Adrenal gland (tissue), 12 donors: ENCODE data around the gene PAFAH1B2. TPM values are rescaled to one million over a fixed set of nuclear protein-coding genes. Genes with fewer than 3 reads are reported as not detected.
"Not testable (repeated sequence)": the region's sequence is repeated elsewhere in the genome, so short reads cannot be mapped to it uniquely, and the experiment has no call there.

Source experiments
- DNase-seq, 7 donors: peaks; one replicate each; pipeline ENCODE4 v3.0.0-alpha.2; 2019 to 2020
- H3K27ac ChIP-seq, 5 donors: fragments of 200-600 bp; sonication (generic) in 4 of 5; 1 replicate in 3 of 5; 2 replicates in 2 of 5; pipeline versions ENCODE4 v1.5.1 to v1.8.0; 2016 to 2020; ENCODE audit warnings: mild to moderate bottlenecking in 1 of 5
- H3K27me3 ChIP-seq: fragments of 200-600 bp; 2 replicates; pipeline ENCODE4 v1.8.0; 2021
- H3K36me3 ChIP-seq, 2 donors: fragments of 200-600 bp; replicated peaks in 1 of 2; 1 replicate in 1 of 2; 2 replicates in 1 of 2; pipeline versions ENCODE4 v1.5.1 to v1.8.0; 2018 to 2022
- H3K4me1 ChIP-seq, 2 donors: fragments of 200-600 bp; replicated peaks in 1 of 2; 1 replicate in 1 of 2; 2 replicates in 1 of 2; pipeline versions ENCODE4 v1.5.1 to v1.8.0; 2018 to 2021
- H3K4me3 ChIP-seq, 4 donors: fragments of 200-600 bp; sonication (generic) in 3 of 4; one replicate each; pipeline ENCODE4 v1.5.1; 2016 to 2018
- H3K9me3 ChIP-seq, 3 donors: fragments of 200-600 bp; sonication (generic) in 1 of 3; replicated peaks in 1 of 3; 1 replicate in 2 of 3; 2 replicates in 1 of 3; pipeline versions ENCODE4 v1.5.1 to v1.8.0; 2016 to 2021
- CTCF ChIP-seq, 6 experiments: fragments of 450-650 bp in 4 of 6; fragments of 200-600 bp in 2 of 6; sonication (generic) in 1 of 6; IDR thresholded peaks; 1 replicate in 5 of 6; 2 replicates in 1 of 6; pipeline versions ENCODE4 v1.5.1 to v1.8.0; 2016 to 2021; ENCODE audit warnings: antibody characterized with exemption in 6 of 6, mild to moderate bottlenecking in 2 of 6, moderate library complexity in 1 of 6
- POLR2A ChIP-seq, 2 donors: fragments of 450-650 bp; IDR thresholded peaks; one replicate each; pipeline ENCODE4 v1.6.1; 2017; ENCODE audit warnings: antibody characterized with exemption in 2 of 2, mild to moderate bottlenecking in 2 of 2, moderate library complexity in 1 of 2
- WGBS, 4 donors: extraction: QIAGEN DNeasy Blood & Tissue Kit in 2 of 4; methylation state at CpG; one replicate each; pipeline versions ENCODE4 v1.1.5 to v1.1.7; 2013 to 2017; 5-methylcytosine and 5-hydroxymethylcytosine counted together
- intact Hi-C, 2 donors: fragments of 100-400 bp; cut with DNase I; formaldehyde crosslinking; loops; one replicate each; pipeline versions ENCODE4 v1.14.1 to v1.15.0; 2022 to 2023
- polyA plus RNA-seq, 3 donors: library from polyadenylated mRNA; stranded (reverse); fragments of 200-250 nt in 2 of 3; fragments of 350-450 nt in 1 of 3; fragmentation: Illumina TruSeq in 1 of 3; extraction: RNeasy Lipid Tissue Mini Kit (QIAGEN cat#74804) in 1 of 3; gene quantifications; one replicate each; pipeline ENCODE4 v1.2.3, GENCODE V29; 2013 to 2014
- total RNA-seq, 9 donors: library from RNA; depleted of rRNA in 4 of 9; stranded (reverse); fragments of >200 nt in 4 of 9; fragments of 120-200 nt in 1 of 9; fragmentation: NEBNext Ultra II Directional in 1 of 9; extraction: Animal tissue kit (Norgen Biotek cat#: 25700) in 1 of 9; gene quantifications; one replicate each; pipeline versions ENCODE4 v1.1.0 to v1.2.4, GENCODE V29; 2013 to 2023
- donor health status: healthy with polysubstance abuse.
- donor health status: Bipolar disorder and iron deficiency.
- donor health status: DM: yes; HTN: yes; CAD: no.
- donor health status: DM: no; HTN: no; CAD: no.
- donor health status: DM: no; HTN: no; CAD: no.
- donor health status: DM: yes; HTN: yes; CAD: no.

The PAFAH1B2 gene
- total and polyA plus RNA-seq, 12 donors: 19.6 to 144 (median 94.4) TPM

GRCh38 chr11:117204283-117205080, 60.4 kb downstream of the PAFAH1B2 start:
- Histone ChIP-seq H3K9me3 (no peaks in the 10 kb centered on the region), H3K4me3 (no peak overlapping the region), H3K27ac (peak overlapping the region; percentile 57 to 92 (median 79)), H3K4me1 (peaks cover 16 to 22% of the 10 kb centered on the region in 2 donors), H3K27me3 (no peaks in the 10 kb centered on the region), H3K36me3 (peaks cover 0 to 38% of the 10 kb centered on the region in 2 donors)
- DNase-seq: peak in 2 of 7 donors; percentile 44 to 45
- intact Hi-C loops: loop anchor here in 1 of 2 donors (5.0 kb wide), 1 partner anchor 72 kb away; no protein-coding TSS in a partner anchor
- TF ChIP-seq POLR2A (IDR thresholded peaks at IDR 0.05): peak in 1 of 2 donors; percentile 12
- TF ChIP-seq CTCF (IDR thresholded peaks at IDR 0.05): peak in 1 of 6 experiments; percentile 1
- WGBS, 4 donors: 35 to 47% (median 40%) methylated on average over 15 to 17 of the region's 17 CpGs

GRCh38 chr11:117205211-117205818, 61.2 kb downstream of the PAFAH1B2 start:
- Histone ChIP-seq H3K36me3 (peaks cover 0 to 38% of the 10 kb centered on the region in 2 donors), H3K4me3 (no peak overlapping the region), H3K4me1 (peaks cover 16 to 22% of the 10 kb centered on the region in 2 donors), H3K9me3 (no peaks in the 10 kb centered on the region), H3K27ac (peak overlapping the region; percentile 57 to 92 (median 79)), H3K27me3 (no peaks in the 10 kb centered on the region)
- WGBS, 4 donors: 63 to 77% (median 66%) methylated on average over 7 to 11 of the region's 11 CpGs
- TF ChIP-seq CTCF (IDR thresholded peaks at IDR 0.05) (no peak), POLR2A (IDR thresholded peaks at IDR 0.05) (peak in 1 of 2 donors; percentile 16)
- intact Hi-C loops: loop anchor here in 1 of 2 donors (5.0 kb wide), 1 partner anchor 73 kb away; no protein-coding TSS in a partner anchor
- DNase-seq: peak in 6 of 7 donors; percentile 60 to 83 (median 77)

GRCh38 chr11:117206111-117206510, 62.0 kb downstream of the PAFAH1B2 start:
- DNase-seq, H3K9me3 ChIP-seq, H3K27me3 ChIP-seq, H3K4me3 ChIP-seq: not testable (repeated sequence)
- intact Hi-C loops: loop anchor here in 1 of 2 donors (5.0 kb wide), 1 partner anchor 74 kb away; no protein-coding TSS in a partner anchor
- 79 to 87% (median 84%) methylated on average over 1 to 8 of the region's 8 CpGs for WGBS, 4 donors
- H3K27ac ChIP-seq: peak overlapping the region in 1 of 5 donors; percentile 73
- peaks cover 16 to 22% of the 10 kb centered on the region in 2 donors for H3K4me1 ChIP-seq
- H3K36me3 ChIP-seq: peaks cover 0 to 38% of the 10 kb centered on the region in 2 donors

- not testable (repeated sequence) for H3K27ac ChIP-seq, DNase-seq, H3K9me3 ChIP-seq, H3K4me3 ChIP-seq, H3K27me3 ChIP-seq
- peaks cover 16 to 22% of the 10 kb centered on the region in 2 donors for H3K4me1 ChIP-seq
- intact Hi-C loops: loop anchor here in 1 of 2 donors (5.0 kb wide), 1 partner anchor 75 kb away; no protein-coding TSS in a partner anchor
- 81 to 87% methylated on average over 5 to 6 of the region's 11 CpGs; no CpG with 5 or more reads in 2 of the 4 donors for WGBS, 4 donors
- H3K36me3 ChIP-seq: peaks cover 0 to 35% of the 10 kb centered on the region in 2 donors
Observed at GRCh38 chr11:117206859-117207258, 62.8 kb downstream of the PAFAH1B2 start.

- not testable (repeated sequence) for H3K4me3 ChIP-seq, DNase-seq, H3K9me3 ChIP-seq, H3K27ac ChIP-seq, H3K27me3 ChIP-seq
- Histone ChIP-seq H3K4me1 (peaks cover 16 to 22% of the 10 kb centered on the region in 2 donors), H3K36me3 (peaks cover 0 to 29% of the 10 kb centered on the region in 2 donors)
- intact Hi-C loops: loop anchor here in 1 of 2 donors (5.0 kb wide), 1 partner anchor 75 kb away; no protein-coding TSS in a partner anchor
- WGBS, 4 donors: 87 to 93% (median 89%) methylated on average over 5 of the region's 5 CpGs
Observed at GRCh38 chr11:117207481-117207880, 63.4 kb downstream of the PAFAH1B2 start.
